A673 (cell line): Measurements from ENCODE around the gene SP2. TPM values are rescaled to one million over a fixed set of nuclear protein-coding genes. Genes with fewer than 3 reads are reported as not detected.

Source experiments
- BruUV-seq: library from RNA; stranded (reverse); fragments of 400-500 nt; replicated peaks from 2 replicates; lab custom pipeline; 2021; lab: Mats Ljungman, UMichigan
- CTCF ChIA-PET: fragments of 300-600 bp; sonication (Branson Sonifier 250); formaldehyde crosslinking; loops from one replicate; lab custom pipeline; 2022; ENCODE audit warnings: antibody characterized with exemption; lab: Charles Lee
- POLR2A ChIA-PET: fragments of 300-600 bp; sonication (Branson Sonifier 250); formaldehyde crosslinking; loops from one replicate; lab custom pipeline; 2022; ENCODE audit warnings: antibody characterized with exemption; ENCODE audit not compliant: low non-redundant PET; lab: Charles Lee
- DNase-seq: peaks from one replicate; pipeline ENCODE4 v3.0.0-alpha.2; 2015; ENCODE audit warnings: low spot score
- H3K27ac ChIP-seq: fragments of 200-600 bp; sonication (generic); 2 replicates; pipeline ENCODE4 v1.5.1; 2016; ENCODE audit warnings: mixed run types, low read depth, mild to moderate bottlenecking, mixed read lengths, antibody characterized with exemption, low read length; ENCODE audit not compliant: poor library complexity, severe bottlenecking
- H3K27me3 ChIP-seq: fragments of 200-600 bp; sonication (generic); replicated peaks from 2 replicates; pipeline ENCODE4 v1.6.1; 2017; ENCODE audit warnings: mixed run types, low read depth, mild to moderate bottlenecking, mixed read lengths, antibody characterized with exemption, low read length; ENCODE audit not compliant: insufficient read depth, poor library complexity
- H3K36me3 ChIP-seq: fragments of 200-600 bp; sonication (generic); 2 replicates; pipeline ENCODE4 v1.6.1; 2016; ENCODE audit warnings: mixed run types, mild to moderate bottlenecking, mixed read lengths, antibody characterized with exemption, low read length; ENCODE audit not compliant: insufficient read depth, poor library complexity, severe bottlenecking
- H3K4me1 ChIP-seq: fragments of 200-600 bp; sonication (generic); 2 replicates; pipeline ENCODE4 v1.6.1; 2017; ENCODE audit warnings: mixed run types, mild to moderate bottlenecking, mixed read lengths, antibody characterized with exemption, low read length; ENCODE audit not compliant: insufficient read depth, poor library complexity, severe bottlenecking
- H3K4me3 ChIP-seq: fragments of 200-600 bp; sonication (generic); 2 replicates; pipeline ENCODE4 v1.5.1; 2016; ENCODE audit warnings: low read depth, mixed run types, mild to moderate bottlenecking, mixed read lengths, low read length; ENCODE audit not compliant: poor library complexity, severe bottlenecking
- H3K9me3 ChIP-seq: fragments of 200-600 bp; sonication (generic); 2 replicates; pipeline ENCODE4 v1.6.1; 2016; ENCODE audit warnings: mixed run types, low read depth, mild to moderate bottlenecking, mixed read lengths, antibody characterized with exemption, low read length; ENCODE audit not compliant: poor library complexity, severe bottlenecking
- EZH2 ChIP-seq: fragments of 200-600 bp; sonication (generic); IDR thresholded peaks from 2 replicates; pipeline ENCODE4 v1.6.1; 2017; ENCODE audit warnings: borderline replicate concordance, low read depth, mild to moderate bottlenecking, mixed read lengths, antibody characterized with exemption, low read length; ENCODE audit not compliant: poor library complexity, severe bottlenecking
- intact Hi-C: fragments of 100-400 bp; cut with micrococcal nuclease; formaldehyde crosslinking; loops from one replicate; pipeline ENCODE4 v1.10.0; 2022; ENCODE audit not compliant: unreplicated experiment
- total RNA-seq: library from RNA; stranded (reverse); gene quantifications from 2 replicates; pipeline ENCODE4 v1.2.3, GENCODE V29; 2021
- TF ChIP-seq, protein P1 (sequence below): fragments of 300-800, 200-600 bp; sonication (generic); conservative IDR thresholded peaks from 2 replicates; pipeline ENCODE4 v1.5.1; 2017; ENCODE audit warnings: low read depth, mild to moderate bottlenecking, antibody characterized with exemption, low read length, moderate library complexity, mixed read lengths

The SP2 gene
- total RNA-seq, 1 experiment from 2014 or later: 19.5 TPM

DNA sequence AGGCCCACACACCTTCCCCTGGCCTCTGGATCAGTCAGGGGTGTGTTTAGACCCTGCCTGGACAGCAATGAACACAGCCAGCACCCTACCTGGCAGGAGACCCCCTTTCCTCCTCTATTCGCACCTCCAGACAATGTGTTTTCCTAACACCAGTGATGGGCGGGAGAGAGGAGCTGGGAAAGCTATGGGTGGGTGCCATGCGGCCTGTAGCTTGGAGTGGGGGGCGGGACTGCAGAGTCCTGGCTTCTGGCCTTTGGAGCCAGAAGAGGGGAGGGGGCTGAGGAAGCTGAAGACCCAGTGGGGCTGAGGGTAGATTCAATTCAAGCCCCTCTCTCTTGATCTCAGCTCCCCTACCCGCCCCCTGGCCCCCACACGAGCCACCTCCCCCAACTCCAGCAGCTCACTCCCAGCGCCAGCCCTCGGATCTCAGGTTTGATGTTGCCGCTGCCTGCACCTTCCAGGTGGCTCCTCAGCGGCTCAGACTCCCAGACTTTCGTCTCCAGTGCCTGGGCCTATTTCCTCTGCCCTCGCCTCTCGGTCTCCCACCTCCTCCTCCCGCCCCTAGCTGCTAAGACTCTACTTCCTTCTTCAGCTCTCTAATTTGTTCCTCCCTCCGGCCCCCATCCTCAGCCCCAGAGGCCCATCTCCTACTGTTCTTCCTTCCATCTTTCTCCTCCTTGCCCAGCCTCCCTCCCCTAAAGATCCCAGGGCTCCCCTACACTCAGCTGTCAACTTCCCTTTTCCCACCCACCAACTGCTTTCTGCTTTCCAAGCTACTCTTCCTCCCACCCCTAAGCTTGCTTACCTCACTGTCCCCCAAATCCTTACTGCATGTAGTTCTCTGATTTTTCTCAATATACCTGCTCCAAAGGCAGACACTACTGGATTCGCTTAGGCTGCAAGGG, 38.2 kb upstream of the SP2 start:
- no TSS peak for BruUV-seq
- H3K4me1 ChIP-seq: no peaks in the 10 kb centered on the region
- no peak for TF ChIP-seq EZH2
- TF ChIP-seq, protein P1, sequence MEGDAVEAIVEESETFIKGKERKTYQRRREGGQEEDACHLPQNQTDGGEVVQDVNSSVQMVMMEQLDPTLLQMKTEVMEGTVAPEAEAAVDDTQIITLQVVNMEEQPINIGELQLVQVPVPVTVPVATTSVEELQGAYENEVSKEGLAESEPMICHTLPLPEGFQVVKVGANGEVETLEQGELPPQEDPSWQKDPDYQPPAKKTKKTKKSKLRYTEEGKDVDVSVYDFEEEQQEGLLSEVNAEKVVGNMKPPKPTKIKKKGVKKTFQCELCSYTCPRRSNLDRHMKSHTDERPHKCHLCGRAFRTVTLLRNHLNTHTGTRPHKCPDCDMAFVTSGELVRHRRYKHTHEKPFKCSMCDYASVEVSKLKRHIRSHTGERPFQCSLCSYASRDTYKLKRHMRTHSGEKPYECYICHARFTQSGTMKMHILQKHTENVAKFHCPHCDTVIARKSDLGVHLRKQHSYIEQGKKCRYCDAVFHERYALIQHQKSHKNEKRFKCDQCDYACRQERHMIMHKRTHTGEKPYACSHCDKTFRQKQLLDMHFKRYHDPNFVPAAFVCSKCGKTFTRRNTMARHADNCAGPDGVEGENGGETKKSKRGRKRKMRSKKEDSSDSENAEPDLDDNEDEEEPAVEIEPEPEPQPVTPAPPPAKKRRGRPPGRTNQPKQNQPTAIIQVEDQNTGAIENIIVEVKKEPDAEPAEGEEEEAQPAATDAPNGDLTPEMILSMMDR: no peak
- no peaks in the 10 kb centered on the region for H3K36me3 ChIP-seq
- no peak for DNase-seq
- H3K27me3 ChIP-seq: peaks cover 28% of the 10 kb centered on the region
- ChIA-PET POLR2A (no interaction called here), CTCF (no interaction called here)
- no peak overlapping the region for H3K4me3 ChIP-seq
- intact Hi-C loops: no loop called here
- H3K27ac ChIP-seq: no peak overlapping the region
- H3K9me3 ChIP-seq: no peaks in the 10 kb centered on the region

DNA sequence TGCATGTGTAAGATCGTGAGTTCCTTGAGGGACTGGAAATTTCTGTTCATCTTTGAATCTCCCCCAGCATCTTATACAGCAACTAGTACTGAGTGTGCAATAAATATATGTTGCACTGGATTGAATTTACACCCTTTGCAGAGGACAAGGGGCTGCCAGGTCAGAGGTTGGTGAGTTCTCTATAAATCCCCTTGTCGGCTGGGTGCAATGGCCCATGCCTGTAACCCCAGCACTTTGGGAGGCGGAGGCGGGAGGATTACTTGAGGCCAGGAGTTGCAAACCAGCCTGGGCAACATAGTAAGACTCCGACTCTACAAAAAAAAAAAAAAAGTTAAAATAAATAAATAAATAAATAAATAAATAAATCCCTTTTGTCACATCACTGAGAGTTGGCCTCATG, 35.6 kb upstream of the SP2 start:
- Histone ChIP-seq H3K4me1 (peaks cover 9% of the 10 kb centered on the region), H3K27ac (no peak overlapping the region), H3K9me3 (no peaks in the 10 kb centered on the region), H3K27me3 (peaks cover 2% of the 10 kb centered on the region), H3K4me3 (no peak overlapping the region), H3K36me3 (no peaks in the 10 kb centered on the region)
- no TSS peak for BruUV-seq
- DNase-seq: no peak
- intact Hi-C loops: no loop called here
- ChIA-PET POLR2A (no interaction called here), CTCF (no interaction called here)
- TF ChIP-seq EZH2: no peak
- TF ChIP-seq, protein P1: no peak

DNA sequence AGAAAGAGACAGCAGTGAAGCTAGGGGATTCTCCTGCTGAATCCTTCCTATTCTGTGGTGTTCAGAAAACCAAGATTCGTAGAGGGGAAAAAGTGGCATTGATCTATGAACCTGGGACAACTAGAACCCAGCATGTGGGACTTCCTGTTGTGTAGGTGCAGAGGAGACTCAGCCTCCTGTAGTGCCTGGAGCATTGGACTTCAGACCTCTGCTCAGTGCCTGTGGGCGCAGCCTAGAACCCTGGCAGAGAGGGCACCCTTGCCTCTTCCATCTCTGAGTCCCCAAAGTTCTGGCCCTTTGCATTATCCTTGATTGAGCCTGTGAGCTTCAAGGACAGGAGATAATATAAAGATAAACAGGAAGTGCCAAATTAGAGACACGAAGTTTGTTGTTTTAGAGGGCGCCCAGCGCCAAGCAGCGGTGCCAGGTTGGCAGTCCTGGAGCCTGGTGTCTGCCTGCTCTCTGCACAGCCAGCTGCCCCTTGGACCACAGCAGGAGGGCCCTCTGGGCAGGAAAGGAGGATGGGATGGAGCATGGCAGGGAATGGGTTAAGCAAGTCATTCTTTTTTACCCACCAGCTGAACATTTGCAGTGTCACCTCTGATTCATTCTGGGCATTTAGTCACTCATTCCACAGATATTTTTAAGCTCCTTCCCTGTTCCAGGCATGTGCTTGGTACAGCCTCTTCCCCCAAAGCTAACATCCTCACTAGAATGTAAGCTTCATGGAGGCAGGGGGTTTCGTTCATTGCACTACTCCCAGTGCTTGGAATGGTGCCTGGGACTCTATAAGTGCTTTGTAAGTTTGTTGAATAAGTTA, 33.2 kb upstream of the SP2 start:
- ChIA-PET POLR2A (no interaction called here), CTCF (no interaction called here)
- Histone ChIP-seq H3K27ac (no peak overlapping the region), H3K9me3 (no peaks in the 10 kb centered on the region), H3K36me3 (no peaks in the 10 kb centered on the region), H3K27me3 (no peaks in the 10 kb centered on the region), H3K4me1 (peaks cover 10% of the 10 kb centered on the region), H3K4me3 (no peak overlapping the region)
- no TSS peak for BruUV-seq
- no peak for DNase-seq
- TF ChIP-seq, protein P1: no peak
- TF ChIP-seq EZH2: no peak
- intact Hi-C loops: no loop called here
